ENCODE measurements around the gene TMEM30A.
A peak's percentile ranks its signal among the peaks of the same experiment; 100 is the strongest.

Gene TMEM30A

GRCh38 chr6:75262716-75263400 is 21.7 kb downstream of the TMEM30A start:
- H3K4me3 ChIP-seq (ENCODE audit: low read length), result no peak overlapping the region
- TF ChIP-seq ZNF274 (IDR thresholded peaks at IDR 0.05; ENCODE audit: low read depth, low read length), result no peak

GRCh38 chr6:75261299-75261698 is 23.3 kb downstream of the TMEM30A start:
- H3K4me3 ChIP-seq (ENCODE audit: low read length), result no peak overlapping the region
- TF ChIP-seq ZNF274 (IDR thresholded peaks at IDR 0.05; ENCODE audit: low read depth, low read length), result no peak

DNA sequence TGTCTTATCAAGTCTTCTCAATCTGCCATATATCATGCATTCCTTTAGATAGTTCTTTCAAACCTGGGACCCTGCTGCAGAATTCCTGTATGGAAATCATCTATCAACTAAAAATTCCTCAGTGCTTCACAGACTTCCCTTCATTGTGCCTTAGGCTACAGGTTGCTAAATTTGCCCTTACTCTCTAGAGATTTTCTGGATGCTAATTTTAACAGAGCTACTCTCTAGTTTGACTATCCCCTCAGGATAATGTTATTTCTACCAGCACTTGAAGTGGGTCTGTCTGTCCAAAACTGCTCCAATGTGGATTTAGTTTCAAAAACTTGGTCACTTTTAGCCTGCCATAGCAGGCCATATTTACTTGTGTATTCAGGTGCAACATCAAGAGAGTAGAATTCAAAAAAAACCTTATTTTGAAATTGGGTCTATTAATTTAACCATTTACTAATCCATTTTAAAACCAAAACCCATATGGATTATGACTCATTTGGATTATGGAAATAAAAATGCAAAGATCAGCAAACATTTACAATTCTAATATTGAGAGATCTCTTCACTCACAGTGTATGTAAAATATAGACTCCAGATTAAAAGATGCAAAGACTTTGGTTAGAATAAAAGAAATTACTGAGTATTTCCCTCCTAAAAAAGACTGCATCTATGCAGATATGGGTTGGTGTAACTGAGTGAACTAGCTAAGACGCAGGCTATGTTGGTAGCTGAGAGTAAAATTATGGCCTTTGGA is 27.1 kb downstream of the TMEM30A start:
- no peak overlapping the region for H3K4me3 ChIP-seq (ENCODE audit: low read length)
- TF ChIP-seq ZNF274 (IDR thresholded peaks at IDR 0.05; ENCODE audit: low read depth, low read length), result no peak

DNA sequence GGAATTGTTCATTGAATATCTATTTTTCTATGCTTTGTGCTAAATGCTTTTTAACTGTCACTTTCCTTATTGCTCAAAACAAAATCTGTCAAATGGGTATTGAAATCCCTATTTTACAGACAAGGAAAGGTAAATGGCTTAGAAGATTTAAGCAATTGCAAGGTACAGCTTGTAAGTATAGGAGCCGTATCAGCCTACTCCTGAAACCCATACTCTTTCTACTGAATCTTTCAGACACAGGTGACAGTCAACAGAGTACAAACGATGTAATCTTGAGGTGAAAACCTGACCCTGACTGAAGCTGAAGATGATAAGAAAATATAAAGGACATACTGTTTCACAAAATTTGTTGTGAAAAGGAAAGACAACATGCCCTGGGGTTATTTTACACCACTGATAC is 34.0 kb downstream of the TMEM30A start:
- no peak for TF ChIP-seq ZNF274 (IDR thresholded peaks at IDR 0.05; ENCODE audit: low read depth, low read length)
- H3K4me3 ChIP-seq (ENCODE audit: low read length), result no peak overlapping the region

GRCh38 chr6:75249837-75250236 is 34.8 kb downstream of the TMEM30A start:
- no peak for TF ChIP-seq ZNF274 (IDR thresholded peaks at IDR 0.05; ENCODE audit: low read depth, low read length)
- no peak overlapping the region for H3K4me3 ChIP-seq (ENCODE audit: low read length)

DNA sequence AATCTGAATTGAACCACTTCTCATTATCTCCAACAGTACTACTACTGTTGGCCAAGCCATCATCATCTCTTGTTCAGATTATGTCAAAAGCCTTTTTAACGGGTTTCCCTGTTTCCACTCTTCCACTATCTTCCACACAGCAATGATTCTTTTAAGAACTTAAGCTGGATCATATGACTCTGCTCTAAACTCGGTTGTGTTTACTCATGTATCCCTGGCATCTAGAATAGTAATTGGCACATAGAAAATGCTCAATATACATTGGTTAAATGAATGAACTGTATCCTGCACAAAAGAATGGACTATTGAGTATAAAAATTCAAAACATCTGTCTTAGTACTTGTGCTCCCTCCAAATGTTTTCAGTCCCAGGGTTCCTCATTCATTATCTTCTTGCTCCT is 38.2 kb downstream of the TMEM30A start:
- no peak overlapping the region for H3K4me3 ChIP-seq (ENCODE audit: low read length)
- TF ChIP-seq ZNF274 (IDR thresholded peaks at IDR 0.05; ENCODE audit: low read depth, low read length), result no peak

GRCh38 chr6:75244063-75244584 is 40.5 kb downstream of the TMEM30A start:
- H3K4me3 ChIP-seq (ENCODE audit: low read length), result peak overlapping the region; percentile 71
- no peak for TF ChIP-seq ZNF274 (IDR thresholded peaks at IDR 0.05; ENCODE audit: low read depth, low read length)

DNA sequence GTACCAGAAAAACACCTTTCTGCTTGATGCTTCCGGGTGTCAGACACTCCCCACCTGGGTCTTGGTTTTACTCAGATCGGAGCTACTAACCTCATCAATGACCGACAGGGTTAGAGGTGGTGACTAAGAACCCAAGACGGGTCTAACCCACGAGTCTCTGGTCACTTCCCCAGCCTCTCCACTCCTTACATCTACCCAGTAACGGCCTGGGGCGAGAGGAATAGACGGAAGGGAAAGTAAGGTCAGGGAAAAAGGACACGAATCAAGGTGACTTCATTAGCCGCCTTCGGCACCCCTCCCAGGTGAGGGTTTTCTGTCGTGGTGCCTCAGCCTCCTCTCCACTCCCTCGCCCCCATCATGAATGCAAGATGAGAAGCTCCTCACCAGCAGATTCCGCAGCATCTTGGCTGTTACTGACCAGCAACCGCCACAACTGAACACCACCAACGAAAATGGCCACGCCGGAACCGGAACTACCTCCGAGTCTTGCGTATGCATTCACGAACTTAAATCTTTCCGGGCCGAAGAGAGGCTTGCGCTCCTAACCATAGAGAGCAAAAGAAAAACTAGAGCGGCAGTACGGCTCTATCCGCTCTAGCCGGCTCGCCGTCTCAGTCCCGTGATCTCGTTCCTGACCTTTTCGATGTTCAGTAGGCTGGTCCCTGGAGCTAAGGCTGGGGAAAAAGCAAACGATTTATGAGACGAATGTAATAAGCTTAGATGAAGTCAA is 41.1 kb downstream of the TMEM30A start, which contains the start of gene COX7A2:
COX7A2 (minus strand) TSS at position 469 of the 730 bp plus-strand sequence; CDS start at position 402, 67 bp downstream.
- H3K4me3 ChIP-seq (ENCODE audit: low read length), result peak within 1 kb of the TSS; percentile 71
- TF ChIP-seq ZNF274 (IDR thresholded peaks at IDR 0.05; ENCODE audit: low read depth, low read length), result no peak

- no peak for TF ChIP-seq ZNF274 (IDR thresholded peaks at IDR 0.05; ENCODE audit: low read depth, low read length)
- no peak overlapping the region for H3K4me3 ChIP-seq (ENCODE audit: low read length)
Observed at GRCh38 chr6:75236630-75237029, 48.0 kb downstream of the TMEM30A start.

- TF ChIP-seq ZNF274 (IDR thresholded peaks at IDR 0.05; ENCODE audit: low read depth, low read length), result no peak
- no peak overlapping the region for H3K4me3 ChIP-seq (ENCODE audit: low read length)
Observed at GRCh38 chr6:75235271-75235670, 49.3 kb downstream of the TMEM30A start.

DNA sequence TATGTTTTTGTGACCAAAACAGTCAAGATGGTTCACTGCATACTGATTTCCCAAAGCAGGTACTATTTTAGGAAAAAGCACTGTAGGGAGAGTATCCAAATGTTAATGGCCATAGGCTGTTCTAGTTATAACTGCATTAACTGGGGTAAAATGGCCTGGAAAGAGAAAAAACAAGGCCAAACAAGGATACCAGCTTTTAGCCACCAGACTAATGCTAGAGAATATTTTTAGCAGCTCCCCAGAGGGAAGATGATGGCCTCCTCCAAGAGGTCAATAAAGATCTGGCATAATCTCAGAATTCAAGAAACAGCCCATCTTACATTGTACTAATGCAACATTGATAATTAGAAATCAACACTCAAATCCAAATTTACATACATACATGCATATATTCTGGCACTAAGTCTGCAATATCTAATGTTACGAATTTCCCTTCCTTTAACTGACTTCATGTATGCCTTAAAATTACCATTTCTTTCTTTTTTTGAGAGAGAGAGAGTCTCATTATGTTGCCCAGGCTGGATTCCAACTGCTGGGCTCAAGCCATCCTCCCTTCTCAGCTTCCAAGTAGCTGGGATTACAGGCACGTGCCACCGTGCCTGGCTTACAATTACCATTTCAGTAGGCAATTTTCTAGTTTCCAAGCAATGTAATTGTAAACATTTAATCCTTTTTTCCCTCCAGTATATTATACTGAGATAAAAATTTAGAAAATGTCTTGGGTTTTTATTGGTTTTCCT is 50.3 kb downstream of the TMEM30A start:
- H3K4me3 ChIP-seq (ENCODE audit: low read length), result no peak overlapping the region
- TF ChIP-seq ZNF274 (IDR thresholded peaks at IDR 0.05; ENCODE audit: low read depth, low read length), result no peak

DNA sequence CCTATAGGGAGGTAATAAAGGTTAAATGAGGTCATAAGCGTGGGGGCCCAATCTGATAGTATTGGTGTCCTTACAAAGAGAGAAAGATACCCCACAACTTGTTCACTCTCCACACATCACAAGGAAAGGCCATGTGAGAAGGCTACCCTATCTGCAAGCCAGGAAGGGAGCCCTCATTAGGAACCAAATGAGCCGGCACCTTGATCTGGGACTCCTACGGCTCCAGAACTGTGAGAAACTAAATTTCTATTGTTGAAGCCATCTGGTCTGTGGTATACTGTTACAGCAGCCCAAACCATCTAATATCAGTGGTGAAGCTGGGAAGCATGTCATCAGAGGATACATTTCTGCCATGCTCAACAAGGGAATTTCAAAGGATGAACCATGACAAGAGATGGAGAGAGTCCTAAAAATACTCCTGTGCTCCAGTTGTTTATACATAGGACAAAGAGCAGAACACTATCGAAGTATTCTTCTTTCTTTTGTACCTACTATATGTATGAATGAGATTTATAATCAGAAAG is 51.4 kb downstream of the TMEM30A start:
- no peak for TF ChIP-seq ZNF274 (IDR thresholded peaks at IDR 0.05; ENCODE audit: low read depth, low read length)
- H3K4me3 ChIP-seq (ENCODE audit: low read length), result no peak overlapping the region

DNA sequence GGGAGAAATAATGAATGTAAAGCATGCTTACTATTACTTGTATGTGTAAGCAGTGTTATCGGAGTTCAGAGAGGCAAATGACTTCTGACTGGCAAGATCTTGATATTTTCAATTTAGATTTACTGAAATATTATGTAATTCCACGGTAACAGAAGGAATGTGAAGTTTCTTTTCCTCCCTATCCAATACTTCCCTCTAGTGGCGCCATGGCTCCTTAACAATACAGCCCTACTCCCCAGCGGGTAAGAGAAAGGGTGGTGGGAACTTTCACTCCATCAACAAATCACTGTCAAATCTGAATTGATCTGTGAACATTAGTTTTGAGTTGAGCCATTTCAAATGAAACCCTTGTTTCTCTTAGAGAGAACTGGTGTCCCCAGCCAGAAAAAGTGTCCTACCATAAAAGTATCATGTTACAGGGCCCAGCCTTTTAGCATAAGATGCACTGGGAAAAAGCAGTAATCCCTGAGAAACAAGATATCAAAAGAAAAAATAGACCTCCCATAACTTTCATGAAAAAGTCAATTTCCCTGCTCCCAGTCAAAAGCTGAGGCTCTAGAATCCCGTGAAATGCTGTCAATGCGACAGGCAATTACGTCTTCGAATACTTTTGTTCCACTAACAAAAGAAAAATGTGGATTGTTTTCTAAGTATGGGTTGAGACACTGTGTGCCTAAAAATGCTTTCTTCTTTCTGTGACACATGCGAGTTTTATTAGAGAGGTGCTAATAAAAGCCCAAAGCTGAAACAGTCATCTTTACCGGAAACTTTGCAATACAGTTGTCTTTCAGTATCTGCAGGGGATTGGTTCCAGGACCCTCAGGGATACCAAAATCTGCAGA is 53.9 kb downstream of the TMEM30A start:
- no peak for TF ChIP-seq ZNF274 (IDR thresholded peaks at IDR 0.05; ENCODE audit: low read depth, low read length)
- H3K4me3 ChIP-seq (ENCODE audit: low read length), result no peak overlapping the region
